Measurements from ENCODE around the gene GNLY. TPM values are rescaled to one million over a fixed set of nuclear protein-coding genes. Genes with fewer than 3 reads are reported as not detected.

GNLY gene
- total and polyA plus RNA-seq, 4 donors, result 0.43 to 8.0 (median 2.1) TPM; not detected in 1

DNA sequence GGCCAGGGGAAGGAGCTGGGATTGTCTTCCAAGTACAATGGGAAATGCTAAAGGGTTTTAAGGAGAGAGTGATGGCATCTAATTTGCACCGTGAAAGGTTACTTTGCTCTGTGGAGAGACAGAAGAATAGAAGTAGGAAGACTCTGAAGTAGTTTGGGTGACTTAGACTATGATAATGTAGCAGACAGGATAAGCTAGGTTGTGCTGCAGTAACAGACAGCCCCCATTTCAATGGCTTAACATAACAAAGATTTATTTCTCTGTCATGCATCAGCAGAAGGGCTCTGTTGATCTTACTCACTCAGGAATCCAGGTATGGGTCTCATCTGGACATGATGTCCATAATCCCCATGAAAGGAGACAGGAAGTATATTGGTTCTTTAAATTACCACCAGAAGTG is 26.4 kb downstream of the GNLY start:
- H3K27ac ChIP-seq (ENCODE audit: low read depth in 1 of 2, low read length in 2 of 2), result no peak overlapping the region
- no peaks in the 10 kb centered on the region for H3K9me3 ChIP-seq (ENCODE audit: control insufficient read depth, low read length)
- DNase-seq (no peak), ATAC-seq (ENCODE audit: low FRiP score) (no peak)
- no peaks in the 10 kb centered on the region for H3K36me3 ChIP-seq (ENCODE audit: control insufficient read depth in 1 of 2, insufficient read depth in 2 of 2, low read length in 1 of 2)
- no peaks in the 10 kb centered on the region for H3K4me1 ChIP-seq (ENCODE audit: control insufficient read depth in 1 of 2, insufficient read depth in 2 of 2, low read length in 2 of 2)
- 92 to 100% methylated on average over 1 of the region's 1 CpG for WGBS, 2 donors
- H3K27me3 ChIP-seq (ENCODE audit: control insufficient read depth in 1 of 2, insufficient read depth in 2 of 2, low read length in 1 of 2), result no peaks in the 10 kb centered on the region
- intact Hi-C loops (cut with DNase I), result loop anchor here in 1 of 2 donors (5.0 kb wide), 1 partner anchor 362 kb away; no protein-coding TSS in a partner anchor
- H3K4me3 ChIP-seq (ENCODE audit: low read length in 2 of 2), result no peak overlapping the region

DNA sequence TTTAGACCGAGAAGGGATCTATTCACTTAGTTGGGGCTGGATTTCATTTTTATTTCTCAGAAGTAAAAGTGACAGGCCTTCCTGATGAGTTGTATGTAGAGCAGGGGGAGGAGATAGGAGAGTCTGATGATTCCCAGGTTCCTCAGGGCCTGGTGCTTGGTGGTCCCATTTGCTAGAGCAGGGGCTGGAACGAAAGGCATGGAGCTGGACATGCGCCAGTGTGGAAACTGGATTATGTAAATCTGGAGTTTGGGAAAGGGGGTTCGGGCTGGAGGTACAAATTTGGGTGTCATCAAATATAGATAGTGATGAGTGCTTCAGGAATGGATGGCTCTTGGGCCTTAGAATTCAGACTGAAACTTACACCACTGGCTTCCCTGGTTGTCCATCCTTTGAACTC is 27.5 kb downstream of the GNLY start:
- H3K4me3 ChIP-seq (ENCODE audit: low read length in 2 of 2), result no peak overlapping the region
- no peaks in the 10 kb centered on the region for H3K4me1 ChIP-seq (ENCODE audit: control insufficient read depth in 1 of 2, insufficient read depth in 2 of 2, low read length in 2 of 2)
- WGBS, 2 donors, result 91 to 96% methylated on average over 4 of the region's 4 CpGs
- H3K27ac ChIP-seq (ENCODE audit: low read depth in 1 of 2, low read length in 2 of 2), result no peak overlapping the region
- no peaks in the 10 kb centered on the region for H3K36me3 ChIP-seq (ENCODE audit: control insufficient read depth in 1 of 2, insufficient read depth in 2 of 2, low read length in 1 of 2)
- H3K27me3 ChIP-seq (ENCODE audit: control insufficient read depth in 1 of 2, insufficient read depth in 2 of 2, low read length in 1 of 2), result no peaks in the 10 kb centered on the region
- DNase-seq (no peak), ATAC-seq (ENCODE audit: low FRiP score) (no peak)
- no peaks in the 10 kb centered on the region for H3K9me3 ChIP-seq (ENCODE audit: control insufficient read depth, low read length)
- intact Hi-C loops (cut with DNase I), result loop anchor here in 1 of 2 donors (5.0 kb wide), 1 partner anchor 361 kb away; no protein-coding TSS in a partner anchor

DNA sequence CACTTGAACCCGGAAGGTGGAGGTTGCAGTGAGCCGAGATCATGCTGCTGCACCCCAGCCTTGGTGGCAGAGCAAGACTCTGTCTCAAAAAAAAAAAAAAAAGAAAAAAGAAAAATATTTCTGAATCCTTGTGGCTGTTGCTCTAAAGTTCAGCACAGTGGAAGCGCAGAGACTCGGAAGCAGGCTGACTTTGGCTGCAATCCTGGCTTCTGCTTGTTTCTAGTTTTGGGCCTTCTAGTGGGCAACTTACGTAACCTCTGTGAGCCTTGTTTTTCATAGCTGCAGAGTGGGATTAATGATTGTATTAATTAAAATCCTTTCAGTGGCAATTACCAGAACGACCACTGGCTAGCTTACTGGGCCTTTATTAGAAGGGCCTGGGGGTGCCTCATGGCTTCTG is 28.4 kb downstream of the GNLY start:
- 61 to 66% methylated on average over 6 of the region's 6 CpGs for WGBS, 2 donors
- intact Hi-C loops (cut with DNase I), result loop anchor here in 1 of 2 donors (5.0 kb wide), 1 partner anchor 360 kb away; no protein-coding TSS in a partner anchor
- Histone ChIP-seq H3K4me3 (ENCODE audit: low read length in 2 of 2) (no peak overlapping the region), H3K36me3 (ENCODE audit: control insufficient read depth in 1 of 2, insufficient read depth in 2 of 2, low read length in 1 of 2) (no peaks in the 10 kb centered on the region), H3K27me3 (ENCODE audit: control insufficient read depth in 1 of 2, insufficient read depth in 2 of 2, low read length in 1 of 2) (no peaks in the 10 kb centered on the region), H3K4me1 (ENCODE audit: control insufficient read depth in 1 of 2, insufficient read depth in 2 of 2, low read length in 2 of 2) (no peaks in the 10 kb centered on the region), H3K9me3 (ENCODE audit: control insufficient read depth, low read length) (no peaks in the 10 kb centered on the region), H3K27ac (ENCODE audit: low read depth in 1 of 2, low read length in 2 of 2) (no peak overlapping the region)
- DNase-seq (no peak), ATAC-seq (ENCODE audit: low FRiP score) (no peak)

DNA sequence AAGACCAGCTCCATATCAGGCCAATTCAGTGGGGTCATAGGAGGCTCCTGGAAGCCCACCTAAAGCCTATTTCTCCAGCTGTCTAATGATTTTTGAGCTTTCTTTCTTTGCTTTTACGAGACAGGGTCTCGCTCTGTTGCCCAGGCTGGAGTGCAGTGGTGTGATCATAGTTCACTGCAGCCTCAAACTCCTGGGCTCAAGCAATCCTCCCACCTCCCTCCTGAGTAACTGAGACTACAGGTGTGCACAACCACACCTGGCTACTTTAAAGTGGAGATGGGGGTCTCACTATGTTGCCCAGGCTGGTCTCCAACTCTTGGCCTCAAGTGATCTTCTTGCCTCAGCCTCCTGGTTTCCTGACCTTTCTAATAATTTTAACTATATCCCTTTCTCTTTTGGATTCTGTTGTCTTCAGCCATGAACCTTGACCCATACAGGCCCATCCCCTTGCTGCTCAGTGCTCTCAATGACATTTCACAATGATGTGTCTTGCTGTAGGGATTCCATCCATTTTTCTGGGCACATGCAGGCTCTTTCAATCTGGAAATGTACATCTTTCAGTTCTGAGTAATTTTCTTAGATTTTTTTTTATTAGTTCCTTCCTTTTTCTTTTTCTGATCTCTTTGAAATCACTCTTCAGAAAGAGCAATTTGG is 29.7 kb downstream of the GNLY start:
- 96 to 98% methylated on average over 2 of the region's 2 CpGs for WGBS, 2 donors
- H3K9me3 ChIP-seq (ENCODE audit: control insufficient read depth, low read length), result no peaks in the 10 kb centered on the region
- DNase-seq, result no peak
- intact Hi-C loops (cut with DNase I), result loop anchor here in 1 of 2 donors (5.0 kb wide), 1 partner anchor 358 kb away; no protein-coding TSS in a partner anchor
- no peak overlapping the region for H3K27ac ChIP-seq (ENCODE audit: low read depth in 1 of 2, low read length in 2 of 2)
- H3K27me3 ChIP-seq (ENCODE audit: control insufficient read depth in 1 of 2, insufficient read depth in 2 of 2, low read length in 1 of 2), result no peaks in the 10 kb centered on the region
- H3K36me3 ChIP-seq (ENCODE audit: control insufficient read depth in 1 of 2, insufficient read depth in 2 of 2, low read length in 1 of 2), result no peaks in the 10 kb centered on the region
- no peaks in the 10 kb centered on the region for H3K4me1 ChIP-seq (ENCODE audit: control insufficient read depth in 1 of 2, insufficient read depth in 2 of 2, low read length in 2 of 2)
- ATAC-seq (ENCODE audit: low FRiP score), result no peak
- H3K4me3 ChIP-seq (ENCODE audit: low read length in 2 of 2), result no peak overlapping the region

DNA sequence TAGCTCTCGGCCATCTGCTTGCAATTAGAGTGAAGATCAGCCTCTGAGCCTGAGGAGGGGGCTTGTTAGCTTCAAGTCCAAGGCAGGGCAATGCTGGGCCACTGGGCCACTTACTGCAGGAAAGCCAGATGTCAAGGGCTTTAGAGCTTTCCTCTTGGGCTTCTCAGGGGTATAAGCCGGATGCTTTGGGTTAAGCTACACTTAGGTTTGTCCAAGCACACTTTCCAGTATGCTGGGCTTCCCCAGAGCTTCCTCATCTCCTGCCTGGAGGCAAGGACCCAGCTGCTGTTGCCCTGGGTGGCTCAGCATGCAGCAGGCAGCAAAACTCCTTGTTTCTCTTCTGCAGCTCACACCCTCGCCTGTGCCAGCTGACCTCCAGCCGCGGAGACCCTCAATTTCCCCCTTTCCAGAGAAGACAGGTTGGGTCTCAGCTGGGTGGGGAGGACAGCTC is 30.6 kb downstream of the GNLY start:
- Histone ChIP-seq H3K4me3 (ENCODE audit: low read length in 2 of 2) (no peak overlapping the region), H3K9me3 (ENCODE audit: control insufficient read depth, low read length) (no peaks in the 10 kb centered on the region), H3K36me3 (ENCODE audit: control insufficient read depth in 1 of 2, insufficient read depth in 2 of 2, low read length in 1 of 2) (no peaks in the 10 kb centered on the region), H3K27ac (ENCODE audit: low read depth in 1 of 2, low read length in 2 of 2) (no peak overlapping the region), H3K27me3 (ENCODE audit: control insufficient read depth in 1 of 2, insufficient read depth in 2 of 2, low read length in 1 of 2) (no peaks in the 10 kb centered on the region), H3K4me1 (ENCODE audit: control insufficient read depth in 1 of 2, insufficient read depth in 2 of 2, low read length in 2 of 2) (no peaks in the 10 kb centered on the region)
- WGBS, 2 donors, result 89 to 92% methylated on average over 5 of the region's 5 CpGs
- no peak for DNase-seq
- no peak for ATAC-seq (ENCODE audit: low FRiP score)
- intact Hi-C loops (cut with DNase I), result loop anchor here in 1 of 2 donors (5.0 kb wide), 1 partner anchor 358 kb away; no protein-coding TSS in a partner anchor

DNA sequence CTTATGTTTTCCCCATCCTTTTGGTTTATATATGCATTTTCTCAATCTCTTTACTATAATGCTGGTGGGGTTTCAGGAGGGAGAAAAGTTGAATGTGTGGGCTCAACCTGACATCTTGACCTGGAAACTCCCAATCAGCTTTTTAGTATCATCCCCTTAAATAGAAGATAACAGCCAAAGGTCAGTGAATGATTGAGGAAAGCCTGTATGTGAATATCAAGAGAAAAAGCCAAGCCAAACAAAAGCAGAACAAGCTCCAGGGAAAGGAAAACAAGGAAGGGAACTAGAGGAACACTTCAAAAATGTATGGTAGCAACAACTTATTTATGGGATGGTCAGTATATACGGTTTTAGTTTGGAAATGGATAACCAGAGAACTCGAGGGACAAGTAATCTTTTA is 31.3 kb downstream of the GNLY start:
- DNase-seq, result no peak
- H3K27ac ChIP-seq (ENCODE audit: low read depth in 1 of 2, low read length in 2 of 2), result no peak overlapping the region
- H3K4me3 ChIP-seq (ENCODE audit: low read length in 2 of 2), result no peak overlapping the region
- 49 to 52% methylated on average over 2 of the region's 2 CpGs for WGBS, 2 donors
- intact Hi-C loops (cut with DNase I), result no loop called here
- no peaks in the 10 kb centered on the region for H3K4me1 ChIP-seq (ENCODE audit: control insufficient read depth in 1 of 2, insufficient read depth in 2 of 2, low read length in 2 of 2)
- H3K9me3 ChIP-seq (ENCODE audit: control insufficient read depth, low read length), result no peaks in the 10 kb centered on the region
- no peak for ATAC-seq (ENCODE audit: low FRiP score)
- no peaks in the 10 kb centered on the region for H3K27me3 ChIP-seq (ENCODE audit: control insufficient read depth in 1 of 2, insufficient read depth in 2 of 2, low read length in 1 of 2)
- H3K36me3 ChIP-seq (ENCODE audit: control insufficient read depth in 1 of 2, insufficient read depth in 2 of 2, low read length in 1 of 2), result no peaks in the 10 kb centered on the region

DNA sequence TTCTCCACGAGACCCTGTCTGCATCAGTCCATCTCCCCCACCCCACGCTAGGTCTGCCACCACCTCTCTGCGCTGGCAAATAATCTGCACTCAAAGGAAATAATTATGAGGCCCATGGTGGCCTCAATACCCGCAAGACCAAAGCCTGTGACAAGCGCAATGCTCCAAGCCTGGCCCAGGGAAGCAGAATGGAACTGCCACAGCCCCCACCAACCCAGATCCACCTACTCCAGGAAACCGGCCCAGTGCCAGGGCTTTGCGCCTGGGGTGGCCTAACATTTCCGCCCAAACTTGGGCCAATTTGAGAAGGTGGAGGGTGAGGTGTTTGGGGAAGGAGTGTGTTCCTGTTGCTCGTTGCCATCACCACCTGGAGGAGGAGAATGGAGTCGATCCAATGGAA is 33.6 kb downstream of the GNLY start:
- H3K36me3 ChIP-seq (ENCODE audit: control insufficient read depth in 1 of 2, insufficient read depth in 2 of 2, low read length in 1 of 2), result no peaks in the 10 kb centered on the region
- no peaks in the 10 kb centered on the region for H3K4me1 ChIP-seq (ENCODE audit: control insufficient read depth in 1 of 2, insufficient read depth in 2 of 2, low read length in 2 of 2)
- DNase-seq (no peak), ATAC-seq (ENCODE audit: low FRiP score) (no peak)
- no peaks in the 10 kb centered on the region for H3K27me3 ChIP-seq (ENCODE audit: control insufficient read depth in 1 of 2, insufficient read depth in 2 of 2, low read length in 1 of 2)
- 89 to 91% methylated on average over 10 of the region's 10 CpGs for WGBS, 2 donors
- no peaks in the 10 kb centered on the region for H3K9me3 ChIP-seq (ENCODE audit: control insufficient read depth, low read length)
- intact Hi-C loops (cut with DNase I), result loop anchor here (2.0 kb wide), 3 partner anchors 77 to 353 kb away; no protein-coding TSS in a partner anchor
- H3K4me3 ChIP-seq (ENCODE audit: low read length in 2 of 2), result no peak overlapping the region
- no peak overlapping the region for H3K27ac ChIP-seq (ENCODE audit: low read depth in 1 of 2, low read length in 2 of 2)

DNA sequence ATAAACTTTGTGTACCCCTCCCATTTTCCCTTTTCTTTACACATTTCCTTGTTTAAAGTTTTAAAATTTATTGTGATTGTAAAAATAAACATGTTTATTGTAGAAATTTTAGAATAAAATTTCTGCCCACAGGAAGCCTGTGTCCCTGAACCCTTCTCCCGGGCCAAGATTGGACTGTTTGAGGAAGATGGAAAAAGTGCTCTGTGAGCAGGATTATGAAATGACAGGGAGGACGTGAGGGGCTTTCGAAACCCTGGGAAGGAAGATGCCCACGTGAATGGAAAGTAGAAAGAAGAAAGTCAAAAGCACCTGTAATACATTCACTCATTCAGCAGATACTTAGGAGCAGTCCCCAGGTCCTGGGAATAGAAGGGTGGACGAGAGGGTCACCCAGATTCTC is 34.2 kb downstream of the GNLY start:
- Histone ChIP-seq H3K4me1 (ENCODE audit: control insufficient read depth in 1 of 2, insufficient read depth in 2 of 2, low read length in 2 of 2) (no peaks in the 10 kb centered on the region), H3K4me3 (ENCODE audit: low read length in 2 of 2) (no peak overlapping the region), H3K27me3 (ENCODE audit: control insufficient read depth in 1 of 2, insufficient read depth in 2 of 2, low read length in 1 of 2) (no peaks in the 10 kb centered on the region), H3K27ac (ENCODE audit: low read depth in 1 of 2, low read length in 2 of 2) (no peak overlapping the region), H3K36me3 (ENCODE audit: control insufficient read depth in 1 of 2, insufficient read depth in 2 of 2, low read length in 1 of 2) (no peaks in the 10 kb centered on the region), H3K9me3 (ENCODE audit: control insufficient read depth, low read length) (no peaks in the 10 kb centered on the region)
- 79% methylated on average over 5 of the region's 5 CpGs for WGBS, 2 donors
- intact Hi-C loops (cut with DNase I), result loop anchor here (2.0 kb wide), 3 partner anchors 76 to 352 kb away; no protein-coding TSS in a partner anchor
- DNase-seq, result no peak
- no peak for ATAC-seq (ENCODE audit: low FRiP score)
